Measurements from ENCODE around the gene FARS2. TPM values are rescaled to one million over a fixed set of nuclear protein-coding genes. Genes with fewer than 3 reads are reported as not detected.

FARS2 gene
- polyA plus RNA-seq, 1 donor (not counting 4 experiments of a cell fraction or from before 2014, with no cell fraction given), result 21.3 TPM

- TF ChIP-seq EZH2 (IDR thresholded peaks at IDR 0.05; ENCODE audit: low read length) (no peak), CTCF (optimal IDR thresholded peaks at IDR 0.05 in 1 of 3, IDR thresholded peaks at IDR 0.05 in 1 of 3, conservative IDR thresholded peaks at IDR 0.05 in 1 of 3; ENCODE audit: extremely low read depth in 1 of 3, insufficient read depth in 2 of 3, low read length in 3 of 3) (peak; percentile 73 to 99 (median 78))
- Histone ChIP-seq H3K9me3 (ENCODE audit: control insufficient read depth, low read depth, low read length) (no peaks in the 10 kb centered on the region), H3K4me2 (ENCODE audit: control insufficient read depth, extremely low read depth, insufficient read depth, low read depth, low read length) (no peak overlapping the region), H3K79me2 (ENCODE audit: control insufficient read depth, insufficient read depth, low read length) (no peaks in the 10 kb centered on the region), H3K27ac (ENCODE audit: control insufficient read depth, insufficient read depth, low read length) (no peak overlapping the region), H3K9me1 (ENCODE audit: control insufficient read depth, extremely low read depth, insufficient read depth, low read length) (no peaks in the 10 kb centered on the region), H3K9ac (ENCODE audit: control insufficient read depth, extremely low read depth, insufficient read depth, low read length) (no peak overlapping the region), H2AFZ (ENCODE audit: control insufficient read depth, low read length) (no peak overlapping the region), H3K27me3 (ENCODE audit: control insufficient read depth, extremely low read depth, insufficient read depth, low read length) (no peaks in the 10 kb centered on the region), H3K4me3 (ENCODE audit: control insufficient read depth in 2 of 3, extremely low read depth in 1 of 3, insufficient read depth in 2 of 3, low read depth in 1 of 3, low read length in 3 of 3) (no peak overlapping the region), H3K4me1 (ENCODE audit: control insufficient read depth, extremely low read depth, insufficient read depth, low read length) (peaks cover 4% of the 10 kb centered on the region), H3K36me3 (ENCODE audit: control insufficient read depth in 2 of 2, extremely low read depth in 1 of 2, insufficient read depth in 2 of 2, low read length in 2 of 2) (peaks cover 8 to 13% of the 10 kb centered on the region in 2 experiments), H4K20me1 (ENCODE audit: control insufficient read depth, extremely low read depth, insufficient read depth, low read length) (no peaks in the 10 kb centered on the region)
- dilution Hi-C loops (cut with MboI; ENCODE audit: extremely low pct_ligation_motif_present, low sequenced_read_pairs), result no loop called here
- FAIRE-seq (peak; percentile 9), DNase-seq (ENCODE audit: low read depth, low spot score) (no peak)
These were observed 46.7 kb upstream of the FARS2 start for GRCh38 chr6:5214570-5215052.

- no peak for FAIRE-seq
- dilution Hi-C loops (cut with MboI; ENCODE audit: extremely low pct_ligation_motif_present, low sequenced_read_pairs), result no loop called here
These were observed 46.2 kb upstream of the FARS2 start for GRCh38 chr6:5215159-5215558.

More at GRCh38 chr6:5215159-5215558, 46.2 kb upstream of the FARS2 start:
- Histone ChIP-seq H4K20me1 (ENCODE audit: control insufficient read depth, extremely low read depth, insufficient read depth, low read length) (no peaks in the 10 kb centered on the region), H3K9ac (ENCODE audit: control insufficient read depth, extremely low read depth, insufficient read depth, low read length) (no peak overlapping the region), H3K4me2 (ENCODE audit: control insufficient read depth, extremely low read depth, insufficient read depth, low read depth, low read length) (no peak overlapping the region), H3K79me2 (ENCODE audit: control insufficient read depth, insufficient read depth, low read length) (no peaks in the 10 kb centered on the region), H3K9me1 (ENCODE audit: control insufficient read depth, extremely low read depth, insufficient read depth, low read length) (no peaks in the 10 kb centered on the region), H3K27ac (ENCODE audit: control insufficient read depth, insufficient read depth, low read length) (no peak overlapping the region), H3K36me3 (ENCODE audit: control insufficient read depth in 2 of 2, extremely low read depth in 1 of 2, insufficient read depth in 2 of 2, low read length in 2 of 2) (peaks cover 8 to 13% of the 10 kb centered on the region in 2 experiments), H2AFZ (ENCODE audit: control insufficient read depth, low read length) (no peak overlapping the region), H3K4me3 (ENCODE audit: control insufficient read depth in 2 of 3, extremely low read depth in 1 of 3, insufficient read depth in 2 of 3, low read depth in 1 of 3, low read length in 3 of 3) (no peak overlapping the region), H3K9me3 (ENCODE audit: control insufficient read depth, low read depth, low read length) (no peaks in the 10 kb centered on the region), H3K27me3 (ENCODE audit: control insufficient read depth, extremely low read depth, insufficient read depth, low read length) (no peaks in the 10 kb centered on the region), H3K4me1 (ENCODE audit: control insufficient read depth, extremely low read depth, insufficient read depth, low read length) (peaks cover 4% of the 10 kb centered on the region)
- no peak for DNase-seq (ENCODE audit: low read depth, low spot score)
- TF ChIP-seq EZH2 (IDR thresholded peaks at IDR 0.05; ENCODE audit: low read length), result no peak
- no peak for TF ChIP-seq CTCF (optimal IDR thresholded peaks at IDR 0.05 in 1 of 3, IDR thresholded peaks at IDR 0.05 in 1 of 3, conservative IDR thresholded peaks at IDR 0.05 in 1 of 3; ENCODE audit: extremely low read depth in 1 of 3, insufficient read depth in 2 of 3, low read length in 3 of 3)
